ENCODE measurements around the gene RBPJ.

Gene RBPJ

DNA sequence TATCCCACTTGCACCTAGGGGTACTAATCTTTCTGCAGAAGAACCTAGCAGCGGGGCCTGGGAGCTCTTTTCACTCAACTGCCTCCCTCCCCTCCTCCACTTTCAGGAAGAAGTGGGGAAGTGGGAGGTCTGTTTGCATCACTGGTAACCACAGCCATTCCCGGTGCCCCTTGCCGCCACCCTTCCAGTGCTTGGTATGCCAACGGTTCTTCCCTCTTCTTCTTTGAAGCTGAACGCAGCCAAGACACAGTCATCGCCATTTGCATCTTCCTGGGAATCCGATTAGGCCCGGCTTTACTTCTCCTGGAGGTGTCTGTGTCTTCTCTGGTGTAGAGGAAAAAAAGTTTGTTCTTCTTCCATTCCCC lies 47.2 kb upstream of the RBPJ start:
- H3F3A ChIP-seq (ENCODE audit: insufficient read depth, low read length): no peaks in the 10 kb centered on the region
- no peaks in the 10 kb centered on the region for H3K9me2 ChIP-seq (ENCODE audit: low read depth, low read length)
- no peak for TF ChIP-seq EZH2 (IDR thresholded peaks at IDR 0.05; ENCODE audit: borderline replicate concordance, low read length)
- TF ChIP-seq, protein P1, sequence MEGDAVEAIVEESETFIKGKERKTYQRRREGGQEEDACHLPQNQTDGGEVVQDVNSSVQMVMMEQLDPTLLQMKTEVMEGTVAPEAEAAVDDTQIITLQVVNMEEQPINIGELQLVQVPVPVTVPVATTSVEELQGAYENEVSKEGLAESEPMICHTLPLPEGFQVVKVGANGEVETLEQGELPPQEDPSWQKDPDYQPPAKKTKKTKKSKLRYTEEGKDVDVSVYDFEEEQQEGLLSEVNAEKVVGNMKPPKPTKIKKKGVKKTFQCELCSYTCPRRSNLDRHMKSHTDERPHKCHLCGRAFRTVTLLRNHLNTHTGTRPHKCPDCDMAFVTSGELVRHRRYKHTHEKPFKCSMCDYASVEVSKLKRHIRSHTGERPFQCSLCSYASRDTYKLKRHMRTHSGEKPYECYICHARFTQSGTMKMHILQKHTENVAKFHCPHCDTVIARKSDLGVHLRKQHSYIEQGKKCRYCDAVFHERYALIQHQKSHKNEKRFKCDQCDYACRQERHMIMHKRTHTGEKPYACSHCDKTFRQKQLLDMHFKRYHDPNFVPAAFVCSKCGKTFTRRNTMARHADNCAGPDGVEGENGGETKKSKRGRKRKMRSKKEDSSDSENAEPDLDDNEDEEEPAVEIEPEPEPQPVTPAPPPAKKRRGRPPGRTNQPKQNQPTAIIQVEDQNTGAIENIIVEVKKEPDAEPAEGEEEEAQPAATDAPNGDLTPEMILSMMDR (IDR thresholded peaks at IDR 0.05; ENCODE audit: low read length): no peak
- H3K36me3 ChIP-seq (ENCODE audit: insufficient read depth, low read length): no peaks in the 10 kb centered on the region
- no peak overlapping the region for H3K27ac ChIP-seq (ENCODE audit: low read depth, low read length, poor library complexity, severe bottlenecking)
- no peaks in the 10 kb centered on the region for H4K20me1 ChIP-seq (ENCODE audit: insufficient read depth, low read length)
- no peaks in the 10 kb centered on the region for H3K4me1 ChIP-seq (ENCODE audit: insufficient read depth, low read length, severe bottlenecking)
- no peaks in the 10 kb centered on the region for H3K9me3 ChIP-seq (ENCODE audit: low read length)
- no peaks in the 10 kb centered on the region for H3K27me3 ChIP-seq (ENCODE audit: insufficient read depth, low read length)
- H3K9ac ChIP-seq (ENCODE audit: low read length): no peak overlapping the region
- H3K4me2 ChIP-seq (ENCODE audit: low read length): no peak overlapping the region
- no peaks in the 10 kb centered on the region for H3K79me2 ChIP-seq (ENCODE audit: insufficient read depth, low read length)
- no peak overlapping the region for H2AFZ ChIP-seq (ENCODE audit: low read length)
- H3K4me3 ChIP-seq (ENCODE audit: low read depth, low read length, poor library complexity, severe bottlenecking): no peak overlapping the region

DNA sequence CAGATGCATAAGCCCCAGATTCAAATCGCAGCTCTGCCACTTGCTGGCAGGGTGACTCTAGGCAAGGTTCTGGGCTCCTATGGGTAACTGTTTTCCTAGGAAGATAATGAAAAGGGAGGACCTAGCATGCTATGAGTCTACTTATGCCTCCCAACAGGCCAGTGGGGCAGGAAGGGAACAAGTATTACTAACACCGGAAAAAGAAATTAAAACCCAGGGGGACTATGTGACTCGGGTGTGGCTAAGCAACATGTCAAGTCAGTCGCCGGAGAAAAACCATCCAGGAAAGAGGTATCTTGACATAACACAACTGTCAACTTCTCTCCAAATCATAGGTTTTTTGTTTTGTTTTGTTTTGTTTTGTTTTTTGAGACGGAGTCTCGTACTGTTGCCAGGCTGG lies 45.5 kb upstream of the RBPJ start:
- H2AFZ ChIP-seq (ENCODE audit: low read length): no peak overlapping the region
- no peak overlapping the region for H3K4me2 ChIP-seq (ENCODE audit: low read length)
- no peaks in the 10 kb centered on the region for H3K9me2 ChIP-seq (ENCODE audit: low read depth, low read length)
- no peaks in the 10 kb centered on the region for H3F3A ChIP-seq (ENCODE audit: insufficient read depth, low read length)
- no peaks in the 10 kb centered on the region for H3K79me2 ChIP-seq (ENCODE audit: insufficient read depth, low read length)
- no peaks in the 10 kb centered on the region for H4K20me1 ChIP-seq (ENCODE audit: insufficient read depth, low read length)
- H3K9ac ChIP-seq (ENCODE audit: low read length): no peak overlapping the region
- no peaks in the 10 kb centered on the region for H3K4me1 ChIP-seq (ENCODE audit: insufficient read depth, low read length, severe bottlenecking)
- H3K4me3 ChIP-seq (ENCODE audit: low read depth, low read length, poor library complexity, severe bottlenecking): no peak overlapping the region
- no peaks in the 10 kb centered on the region for H3K36me3 ChIP-seq (ENCODE audit: insufficient read depth, low read length)
- no peaks in the 10 kb centered on the region for H3K9me3 ChIP-seq (ENCODE audit: low read length)
- H3K27ac ChIP-seq (ENCODE audit: low read depth, low read length, poor library complexity, severe bottlenecking): no peak overlapping the region
- TF ChIP-seq EZH2 (IDR thresholded peaks at IDR 0.05; ENCODE audit: borderline replicate concordance, low read length): no peak
- H3K27me3 ChIP-seq (ENCODE audit: insufficient read depth, low read length): no peaks in the 10 kb centered on the region

DNA sequence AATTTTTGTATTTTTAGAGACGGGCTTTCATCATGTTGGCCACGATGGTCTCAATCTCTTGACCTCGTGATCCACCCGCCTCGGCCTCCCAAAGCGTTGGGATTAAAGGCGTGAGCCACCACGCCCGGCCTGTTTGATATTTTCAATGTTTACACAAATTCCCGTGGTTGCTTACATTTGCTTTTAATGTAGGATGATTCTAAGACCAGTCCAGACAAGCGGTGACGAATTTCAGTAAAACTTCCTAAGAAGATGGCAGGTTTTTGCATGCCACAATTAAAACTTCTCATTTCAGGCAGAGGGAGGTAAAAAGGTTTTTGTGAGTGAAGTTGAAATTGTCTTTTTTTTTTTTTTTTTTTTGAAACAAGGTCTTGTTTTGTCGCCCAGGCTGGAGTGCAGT lies 41.4 kb upstream of the RBPJ start:
- Histone ChIP-seq H3K36me3 (ENCODE audit: insufficient read depth, low read length) (no peaks in the 10 kb centered on the region), H3K4me2 (ENCODE audit: low read length) (no peak overlapping the region), H3F3A (ENCODE audit: insufficient read depth, low read length) (no peaks in the 10 kb centered on the region), H3K9me3 (ENCODE audit: low read length) (no peaks in the 10 kb centered on the region), H2AFZ (ENCODE audit: low read length) (no peak overlapping the region), H3K4me3 (ENCODE audit: low read depth, low read length, poor library complexity, severe bottlenecking) (no peak overlapping the region), H3K9me2 (ENCODE audit: low read depth, low read length) (no peaks in the 10 kb centered on the region), H3K27me3 (ENCODE audit: insufficient read depth, low read length) (no peaks in the 10 kb centered on the region), H3K27ac (ENCODE audit: low read depth, low read length, poor library complexity, severe bottlenecking) (no peak overlapping the region), H3K4me1 (ENCODE audit: insufficient read depth, low read length, severe bottlenecking) (no peaks in the 10 kb centered on the region), H4K20me1 (ENCODE audit: insufficient read depth, low read length) (no peaks in the 10 kb centered on the region), H3K9ac (ENCODE audit: low read length) (no peak overlapping the region), H3K79me2 (ENCODE audit: insufficient read depth, low read length) (no peaks in the 10 kb centered on the region)
- TF ChIP-seq, protein P1 (IDR thresholded peaks at IDR 0.05; ENCODE audit: low read length): no peak
- no peak for TF ChIP-seq EZH2 (IDR thresholded peaks at IDR 0.05; ENCODE audit: borderline replicate concordance, low read length)

DNA sequence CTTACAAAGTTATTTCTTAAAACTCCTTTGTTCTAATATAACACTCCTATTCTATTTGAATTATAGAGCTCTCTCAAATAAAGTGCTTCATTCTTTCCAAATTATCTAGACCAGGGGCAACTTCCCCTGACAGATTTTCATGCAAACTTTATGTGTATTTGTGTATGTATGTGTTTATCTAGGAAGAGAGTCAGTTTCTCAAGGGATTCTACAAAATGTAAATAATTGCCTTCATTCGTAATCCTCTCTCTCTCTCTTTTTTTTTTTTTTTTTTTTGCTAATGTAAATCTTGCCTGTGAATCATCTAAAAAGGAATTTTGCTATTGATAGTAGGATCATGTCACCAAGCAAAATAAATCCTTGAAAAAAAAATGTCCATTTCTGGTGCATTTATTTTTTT lies 38.9 kb upstream of the RBPJ start:
- Histone ChIP-seq H3K4me1 (ENCODE audit: insufficient read depth, low read length, severe bottlenecking) (no peaks in the 10 kb centered on the region), H3F3A (ENCODE audit: insufficient read depth, low read length) (no peaks in the 10 kb centered on the region), H3K9me3 (ENCODE audit: low read length) (no peaks in the 10 kb centered on the region), H3K27me3 (ENCODE audit: insufficient read depth, low read length) (no peaks in the 10 kb centered on the region), H3K9me2 (ENCODE audit: low read depth, low read length) (no peaks in the 10 kb centered on the region), H3K79me2 (ENCODE audit: insufficient read depth, low read length) (no peaks in the 10 kb centered on the region), H2AFZ (ENCODE audit: low read length) (no peak overlapping the region), H4K20me1 (ENCODE audit: insufficient read depth, low read length) (no peaks in the 10 kb centered on the region), H3K9ac (ENCODE audit: low read length) (no peak overlapping the region), H3K4me3 (ENCODE audit: low read depth, low read length, poor library complexity, severe bottlenecking) (no peak overlapping the region), H3K27ac (ENCODE audit: low read depth, low read length, poor library complexity, severe bottlenecking) (no peak overlapping the region), H3K36me3 (ENCODE audit: insufficient read depth, low read length) (no peaks in the 10 kb centered on the region), H3K4me2 (ENCODE audit: low read length) (no peak overlapping the region)
- TF ChIP-seq EZH2 (IDR thresholded peaks at IDR 0.05; ENCODE audit: borderline replicate concordance, low read length): no peak
- TF ChIP-seq, protein P1 (IDR thresholded peaks at IDR 0.05; ENCODE audit: low read length): no peak

Measured in OCI-LY1 (cell line).